ENCODE measurements around the gene THRA.

GRCh38 chr17:40022497-40022896 is 40.3 kb upstream of the THRA start:
- no peak for TF ChIP-seq CTCF (IDR thresholded peaks at IDR 0.05)
- no peak for TF ChIP-seq POLR2A (IDR thresholded peaks at IDR 0.05)

Data from testis (tissue), 2 donors.